Transverse colon (tissue), 4 donors: ENCODE data around the gene TP53BP1. TPM values are rescaled to one million over a fixed set of nuclear protein-coding genes. Genes with fewer than 3 reads are reported as not detected.

ENCODE experiments used
- DNase-seq: peaks from one replicate; pipeline ENCODE4 v3.0.0-alpha.2; 2019
- H3K27ac ChIP-seq, 4 donors: fragments of 200-600 bp; sonication (generic); 2 replicates each; pipeline ENCODE4 v1.5.1; 2016 to 2018; ENCODE audit warnings: inconsistent platforms in 4 of 4
- H3K27me3 ChIP-seq: fragments of 200-600 bp; sonication (generic); 2 replicates; pipeline ENCODE4 v1.5.1; 2017; ENCODE audit warnings: inconsistent platforms
- H3K36me3 ChIP-seq, 4 donors: fragments of 200-600 bp; sonication (generic); 2 replicates each; pipeline ENCODE4 v1.5.1; 2017 to 2019; ENCODE audit warnings: inconsistent platforms in 4 of 4
- H3K4me1 ChIP-seq, 4 donors: fragments of 200-600 bp; sonication (generic); 2 replicates each; pipeline ENCODE4 v1.5.1; 2017 to 2020; ENCODE audit warnings: inconsistent platforms in 4 of 4
- H3K4me3 ChIP-seq, 4 donors: fragments of 200-600 bp; sonication (generic); 1 replicate in 1 of 4; 2 replicates in 3 of 4; pipeline versions ENCODE4 v1.5.1 to v1.6.1; 2017 to 2019; ENCODE audit warnings: inconsistent platforms in 4 of 4
- H3K9me3 ChIP-seq, 2 donors: fragments of 200-600 bp; sonication (generic); 2 replicates each; pipeline ENCODE4 v1.5.1; 2017 to 2019; ENCODE audit warnings: inconsistent platforms in 2 of 2
- EP300 ChIP-seq: sonication (generic); formaldehyde crosslinking; IDR thresholded peaks from one replicate; pipeline ENCODE4 v1.6.1; 2017; ENCODE audit warnings: antibody characterized with exemption, low read depth
- POLR2A ChIP-seq: fragments of 450-650 bp; IDR thresholded peaks from one replicate; pipeline ENCODE4 v1.6.1; 2016; ENCODE audit warnings: antibody characterized with exemption, mild to moderate bottlenecking, moderate library complexity
- POLR2AphosphoS5 ChIP-seq, 3 donors: sonication (generic); formaldehyde crosslinking; IDR thresholded peaks; one replicate each; pipeline ENCODE4 v1.6.1; 2016; ENCODE audit warnings: antibody characterized with exemption in 3 of 3
- WGBS, 2 donors: methylation state at CpG; one replicate each; pipeline ENCODE4 v1.1.5; 2018; ENCODE audit warnings: low coverage in 1 of 2; 5-methylcytosine and 5-hydroxymethylcytosine counted together
- in situ Hi-C, 4 donors: fragments of 200-750 bp; cut with MboI; loops; one replicate each; pipeline versions ENCODE4 v1.15.0 to v1.15.1; 2017; ENCODE audit warnings: low sequenced_read_pairs in 3 of 4, low pct_ligation_motif_present in 1 of 4, low pct_unique_long_range_greater_than_20kb in 1 of 4
- intact Hi-C: fragments of 100-400 bp; cut with DNase I; formaldehyde crosslinking; loops from one replicate; pipeline ENCODE4 v1.15.1; 2023; ENCODE audit warnings: low total_unique reads
- total RNA-seq, 4 donors: library from RNA; depleted of rRNA; stranded (reverse); fragments of >200 nt; gene quantifications; one replicate each; pipeline ENCODE4 v1.1.0, GENCODE V29; 2016
- TF ChIP-seq, protein P1 (sequence below), 5 experiments: fragments of 200-600 bp in 3 of 5; fragments of 450-650 bp in 2 of 5; sonication (generic) in 3 of 5; IDR thresholded peaks; 1 replicate in 2 of 5; 2 replicates in 3 of 5; pipeline ENCODE4 v1.5.1; 2016 to 2017; ENCODE audit warnings: antibody characterized with exemption in 5 of 5, inconsistent platforms in 3 of 5, mild to moderate bottlenecking in 2 of 5, moderate library complexity in 1 of 5

TP53BP1 gene
- total RNA-seq, 4 donors from 2014 or later = 25.1 to 40.8 (median 33.7) TPM

DNA sequence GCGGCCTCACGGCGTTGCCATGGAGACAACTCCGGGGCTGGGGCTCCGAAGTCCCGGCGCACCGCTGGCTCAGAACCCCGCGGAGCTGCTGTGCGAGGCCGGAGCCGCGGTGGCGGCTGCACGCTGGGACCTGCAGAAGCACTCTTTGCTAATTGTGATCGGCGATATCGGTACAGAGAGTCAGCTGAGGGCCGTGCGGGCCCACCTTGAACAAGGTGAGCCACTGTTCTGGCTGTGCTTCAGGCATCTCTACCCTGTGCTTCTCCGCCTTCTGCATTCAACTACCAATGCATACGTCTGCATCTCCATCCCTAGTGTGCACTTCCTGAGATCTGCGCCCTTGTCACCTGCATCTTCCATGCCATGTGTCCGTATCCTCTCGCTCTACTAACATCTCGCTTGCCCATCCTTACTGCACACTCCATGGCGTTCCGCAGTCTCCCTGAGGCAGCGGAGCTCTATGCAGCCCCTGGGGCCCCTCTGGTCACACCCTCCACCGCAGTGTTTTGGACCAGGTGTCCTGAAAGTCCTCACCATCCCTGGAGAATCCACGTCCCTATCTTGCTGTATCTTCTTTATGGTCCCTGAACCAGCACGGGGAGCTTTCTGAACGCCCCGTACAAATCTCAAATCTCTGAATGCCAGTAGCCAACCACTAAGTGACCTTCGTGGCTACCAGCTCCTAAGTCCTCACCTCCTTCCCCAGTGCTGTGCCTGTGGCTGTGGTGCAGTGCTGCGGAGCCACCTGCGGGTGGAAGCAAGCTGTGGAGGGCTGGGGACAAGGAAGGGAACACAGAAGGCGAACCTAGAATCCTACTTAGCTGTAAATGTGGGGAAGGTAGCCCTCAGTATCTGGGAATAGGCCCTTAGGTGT lies 18.3 kb upstream of the TP53BP1 start:
- H3K36me3 ChIP-seq = no peaks in the 10 kb centered on the region
- DNase-seq = no peak
- peak overlapping the region; percentile 28 to 67 (median 50) for H3K4me3 ChIP-seq
- peaks cover 10 to 49% (median 23%) of the 10 kb centered on the region in 4 donors for H3K4me1 ChIP-seq
- intact Hi-C loops (no loop called here), in situ Hi-C loops (no loop called here)
- peak overlapping the region; percentile 6 to 92 (median 82) for H3K27ac ChIP-seq
- no peaks in the 10 kb centered on the region for H3K9me3 ChIP-seq
- WGBS, 2 donors = 12 to 29% methylated on average over 11 to 31 of the region's 39 CpGs
- no peaks in the 10 kb centered on the region for H3K27me3 ChIP-seq
- TF ChIP-seq POLR2AphosphoS5 (IDR thresholded peaks at IDR 0.05) (no peak), EP300 (no peak), POLR2A (no peak)
- TF ChIP-seq, protein P1, sequence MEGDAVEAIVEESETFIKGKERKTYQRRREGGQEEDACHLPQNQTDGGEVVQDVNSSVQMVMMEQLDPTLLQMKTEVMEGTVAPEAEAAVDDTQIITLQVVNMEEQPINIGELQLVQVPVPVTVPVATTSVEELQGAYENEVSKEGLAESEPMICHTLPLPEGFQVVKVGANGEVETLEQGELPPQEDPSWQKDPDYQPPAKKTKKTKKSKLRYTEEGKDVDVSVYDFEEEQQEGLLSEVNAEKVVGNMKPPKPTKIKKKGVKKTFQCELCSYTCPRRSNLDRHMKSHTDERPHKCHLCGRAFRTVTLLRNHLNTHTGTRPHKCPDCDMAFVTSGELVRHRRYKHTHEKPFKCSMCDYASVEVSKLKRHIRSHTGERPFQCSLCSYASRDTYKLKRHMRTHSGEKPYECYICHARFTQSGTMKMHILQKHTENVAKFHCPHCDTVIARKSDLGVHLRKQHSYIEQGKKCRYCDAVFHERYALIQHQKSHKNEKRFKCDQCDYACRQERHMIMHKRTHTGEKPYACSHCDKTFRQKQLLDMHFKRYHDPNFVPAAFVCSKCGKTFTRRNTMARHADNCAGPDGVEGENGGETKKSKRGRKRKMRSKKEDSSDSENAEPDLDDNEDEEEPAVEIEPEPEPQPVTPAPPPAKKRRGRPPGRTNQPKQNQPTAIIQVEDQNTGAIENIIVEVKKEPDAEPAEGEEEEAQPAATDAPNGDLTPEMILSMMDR (IDR thresholded peaks at IDR 0.05) = peak in 2 of 5 experiments; percentile 20 to 22

DNA sequence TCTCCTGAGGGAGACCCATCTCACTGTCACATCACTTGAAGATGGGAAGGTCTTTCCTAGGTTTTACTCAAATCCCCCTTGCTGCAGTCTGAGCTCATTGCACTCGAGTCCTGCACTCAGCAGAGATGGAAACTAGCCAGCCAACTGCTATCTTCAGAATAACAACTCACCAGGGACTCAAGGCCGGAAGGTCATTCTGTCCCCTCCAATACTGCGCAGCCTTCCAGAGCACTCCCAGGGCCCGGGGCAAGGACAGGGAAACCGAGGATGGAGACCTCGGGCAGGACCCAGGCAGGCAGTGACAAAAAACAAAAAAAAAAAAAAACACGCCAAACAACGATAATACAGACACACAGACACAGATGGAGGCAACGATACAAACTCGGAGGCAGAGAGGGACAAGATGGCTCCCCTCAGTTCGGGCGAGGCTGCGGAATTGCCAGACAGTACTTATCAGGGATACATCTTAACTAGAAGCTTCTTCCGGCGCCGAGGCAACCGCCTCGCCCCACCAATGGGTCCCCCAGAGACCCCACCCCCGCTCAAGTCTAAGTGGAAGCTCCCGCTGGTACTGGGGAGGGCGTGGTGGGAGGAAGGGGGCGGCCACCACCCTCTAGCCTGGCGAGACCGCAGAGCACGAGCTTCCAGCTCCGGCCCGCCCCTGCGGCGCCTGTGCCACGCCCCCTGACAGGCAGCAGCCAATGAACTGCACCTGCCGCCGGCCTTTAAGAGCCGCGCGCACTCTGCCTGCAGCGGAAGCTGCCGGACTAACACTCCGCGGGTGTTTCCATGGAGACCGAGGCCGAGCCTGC lies 17.4 kb upstream of the TP53BP1 start:
- DNase-seq = peak; percentile 98
- Histone ChIP-seq H3K4me1 (peaks cover 6 to 42% (median 18%) of the 10 kb centered on the region in 4 donors), H3K36me3 (no peaks in the 10 kb centered on the region), H3K27ac (peak overlapping the region; percentile 75 to 92 (median 86)), H3K4me3 (peak overlapping the region; percentile 47 to 67 (median 58)), H3K9me3 (no peaks in the 10 kb centered on the region), H3K27me3 (no peaks in the 10 kb centered on the region)
- TF ChIP-seq POLR2AphosphoS5 (IDR thresholded peaks at IDR 0.05) (peak; percentile 47 to 56 (median 48)), POLR2A (peak; percentile 42), EP300 (no peak)
- TF ChIP-seq, protein P1 (IDR thresholded peaks at IDR 0.05) = peak in 3 of 5 experiments; percentile 13 to 26 (median 24)
- intact Hi-C loops (no loop called here), in situ Hi-C loops (no loop called here)
- 0 to 2% methylated on average over 2 to 20 of the region's 41 CpGs for WGBS, 2 donors

- peaks cover 6 to 41% (median 17%) of the 10 kb centered on the region in 4 donors for H3K4me1 ChIP-seq
- DNase-seq = no peak
- H3K4me3 ChIP-seq = peak overlapping the region in 3 of 4 donors; percentile 47 to 67 (median 53)
- TF ChIP-seq POLR2AphosphoS5 (IDR thresholded peaks at IDR 0.05) (peak in 1 of 3 donors; percentile 36), POLR2A (no peak)
- H3K9me3 ChIP-seq = no peaks in the 10 kb centered on the region
- in situ Hi-C loops (no loop called here), intact Hi-C loops (no loop called here)
- peak overlapping the region; percentile 75 to 92 (median 86) for H3K27ac ChIP-seq
- H3K27me3 ChIP-seq = no peaks in the 10 kb centered on the region
- no peaks in the 10 kb centered on the region for H3K36me3 ChIP-seq
- 51 to 63% methylated on average over 3 to 8 of the region's 8 CpGs for WGBS, 2 donors
These were observed 16.8 kb upstream of the TP53BP1 start for GRCh38 chr15:43509660-43510199.

- H3K27ac ChIP-seq = peak overlapping the region; percentile 75 to 92 (median 86)
- H3K9me3 ChIP-seq = no peaks in the 10 kb centered on the region
- no peaks in the 10 kb centered on the region for H3K36me3 ChIP-seq
- WGBS, 2 donors = 73 to 82% methylated on average over 2 to 9 of the region's 9 CpGs
- in situ Hi-C loops (no loop called here), intact Hi-C loops (no loop called here)
- peaks cover 6 to 35% (median 15%) of the 10 kb centered on the region in 4 donors for H3K4me1 ChIP-seq
- TF ChIP-seq, protein P1 (IDR thresholded peaks at IDR 0.05) = no peak
- TF ChIP-seq POLR2A = no peak
- TF ChIP-seq POLR2AphosphoS5 (IDR thresholded peaks at IDR 0.05) = no peak
- TF ChIP-seq EP300 = no peak
- DNase-seq = no peak
- peak overlapping the region in 1 of 4 donors; percentile 16 for H3K4me3 ChIP-seq
- no peaks in the 10 kb centered on the region for H3K27me3 ChIP-seq
These were observed 16.2 kb upstream of the TP53BP1 start for GRCh38 chr15:43508991-43509659.
